Nasal cavity respiratory epithelium epithelial cell of viscerocranial mucosa (primary cell): Measurements from ENCODE around the gene STARD8. TPM values are rescaled to one million over a fixed set of nuclear protein-coding genes. Genes with fewer than 3 reads are reported as not detected.

ENCODE experiments used
- total RNA-seq: library from RNA; depleted of rRNA; stranded (reverse); fragments of >200 nt; gene quantifications from 2 replicates; pipeline ENCODE4 v1.2.3, GENCODE V29; 2014

The STARD8 gene, protein sequence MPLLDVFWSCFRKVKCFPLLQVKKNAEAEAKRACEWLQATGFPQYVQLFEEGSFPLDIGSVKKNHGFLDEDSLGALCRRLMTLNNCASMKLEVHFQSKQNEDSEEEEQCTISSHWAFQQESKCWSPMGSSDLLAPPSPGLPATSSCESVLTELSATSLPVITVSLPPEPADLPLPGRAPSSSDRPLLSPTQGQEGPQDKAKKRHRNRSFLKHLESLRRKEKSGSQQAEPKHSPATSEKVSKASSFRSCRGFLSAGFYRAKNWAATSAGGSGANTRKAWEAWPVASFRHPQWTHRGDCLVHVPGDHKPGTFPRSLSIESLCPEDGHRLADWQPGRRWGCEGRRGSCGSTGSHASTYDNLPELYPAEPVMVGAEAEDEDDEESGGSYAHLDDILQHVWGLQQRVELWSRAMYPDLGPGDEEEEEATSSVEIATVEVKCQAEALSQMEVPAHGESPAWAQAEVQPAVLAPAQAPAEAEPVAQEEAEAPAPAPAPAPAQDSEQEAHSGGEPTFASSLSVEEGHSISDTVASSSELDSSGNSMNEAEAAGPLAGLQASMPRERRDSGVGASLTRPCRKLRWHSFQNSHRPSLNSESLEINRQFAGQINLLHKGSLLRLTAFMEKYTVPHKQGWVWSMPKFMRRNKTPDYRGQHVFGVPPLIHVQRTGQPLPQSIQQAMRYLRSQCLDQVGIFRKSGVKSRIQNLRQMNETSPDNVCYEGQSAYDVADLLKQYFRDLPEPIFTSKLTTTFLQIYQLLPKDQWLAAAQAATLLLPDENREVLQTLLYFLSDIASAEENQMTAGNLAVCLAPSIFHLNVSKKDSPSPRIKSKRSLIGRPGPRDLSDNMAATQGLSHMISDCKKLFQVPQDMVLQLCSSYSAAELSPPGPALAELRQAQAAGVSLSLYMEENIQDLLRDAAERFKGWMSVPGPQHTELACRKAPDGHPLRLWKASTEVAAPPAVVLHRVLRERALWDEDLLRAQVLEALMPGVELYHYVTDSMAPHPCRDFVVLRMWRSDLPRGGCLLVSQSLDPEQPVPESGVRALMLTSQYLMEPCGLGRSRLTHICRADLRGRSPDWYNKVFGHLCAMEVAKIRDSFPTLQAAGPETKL
- under 0.01 and 0.07 TPM in 2 replicates for total RNA-seq

GRCh38 chrX:68647156-68647957, at the start of gene STARD8:
Gene STARD8, plus strand, starts transcription at chrX:68647666. Its CDS starts 217 bp downstream, at chrX:68647883.

Other genes starting within 250 kb of the STARD8 start
- 7.5 and 7.9 TPM in 2 replicates for gene OPHN1, start 214.2 kb upstream of the STARD8 start, total RNA-seq
- gene YIPF6, start 148.6 kb upstream of the STARD8 start, total RNA-seq = 33.5 and 42.0 TPM in 2 replicates
- gene EFNB1, start 181.4 kb downstream of the STARD8 start, total RNA-seq = 124 and 127 TPM in 2 replicates